GM20431 (cell line): Measurements from ENCODE around the gene FOXJ2.
"Not testable (repeated sequence)": the region's sequence is repeated elsewhere in the genome, so short reads cannot be mapped to it uniquely, and the experiment has no call there.

ENCODE experiments used
- in situ Hi-C: fragments of 300-500 bp; cut with MseI, MboI; formaldehyde crosslinking; loops from one replicate; pipeline ENCODE4 v1.15.0; 2020; ENCODE audit warnings: low sequenced_read_pairs; ENCODE audit not compliant: unreplicated experiment

FOXJ2 gene

DNA sequence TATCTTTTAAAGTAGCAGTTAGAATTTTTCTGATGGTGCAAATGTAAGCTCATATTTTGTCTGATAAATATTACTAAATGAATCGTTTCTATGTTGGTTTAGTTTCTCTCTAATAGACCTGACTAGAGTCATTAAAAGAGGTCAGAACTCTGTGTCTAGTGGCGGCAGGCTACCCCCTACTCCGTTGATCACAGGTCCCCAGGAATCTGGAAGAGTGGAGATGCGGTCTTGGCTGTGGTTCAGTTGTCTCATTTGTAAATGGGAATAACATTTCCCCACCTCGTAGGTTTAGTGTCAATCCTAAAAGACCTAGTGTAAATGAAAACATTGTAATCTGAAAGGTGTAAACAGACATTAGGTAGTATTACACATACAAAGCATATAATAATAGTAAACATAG is 4.7 kb upstream of the FOXJ2 start:
- in situ Hi-C loops: no loop called here

DNA sequence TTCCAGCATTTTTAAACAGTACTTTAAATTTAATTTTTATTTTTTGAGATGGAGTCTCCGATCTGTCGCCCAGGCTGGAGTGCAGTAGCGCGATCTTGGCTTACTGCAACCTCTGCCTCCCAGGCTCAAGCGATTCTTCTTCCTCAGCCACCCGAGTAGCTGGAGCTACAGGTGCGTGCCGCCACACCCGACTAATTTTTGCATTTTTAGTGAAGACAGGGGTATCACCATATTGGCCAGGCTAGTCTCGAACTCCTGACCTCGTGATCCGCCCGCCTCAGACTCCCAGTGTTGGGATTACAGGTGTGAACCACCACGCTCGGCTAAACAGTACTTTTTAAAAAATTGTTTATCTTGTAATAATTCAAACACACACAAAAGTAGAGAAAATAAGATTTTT is 4.2 kb upstream of the FOXJ2 start:
- in situ Hi-C loops: no loop called here

DNA sequence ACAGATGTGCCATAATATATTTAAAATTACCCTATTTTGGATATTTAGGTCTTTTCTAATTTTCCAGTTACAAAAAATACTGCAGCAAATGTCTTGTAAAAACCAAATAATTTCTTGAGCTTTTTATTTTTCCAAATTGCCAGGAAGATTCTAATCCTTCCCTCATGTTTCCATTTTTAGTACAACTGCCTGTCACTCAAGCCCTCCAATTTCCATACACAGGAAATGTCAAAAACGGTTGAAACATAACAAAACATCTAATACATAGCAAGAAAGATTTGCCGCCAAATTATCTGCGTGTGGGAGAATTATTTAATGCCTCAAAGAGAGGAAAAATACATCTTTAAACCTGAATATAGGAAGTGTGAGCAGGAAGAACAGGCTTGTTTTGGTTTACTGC is 2.3 kb upstream of the FOXJ2 start:
- in situ Hi-C loops: no loop called here

DNA sequence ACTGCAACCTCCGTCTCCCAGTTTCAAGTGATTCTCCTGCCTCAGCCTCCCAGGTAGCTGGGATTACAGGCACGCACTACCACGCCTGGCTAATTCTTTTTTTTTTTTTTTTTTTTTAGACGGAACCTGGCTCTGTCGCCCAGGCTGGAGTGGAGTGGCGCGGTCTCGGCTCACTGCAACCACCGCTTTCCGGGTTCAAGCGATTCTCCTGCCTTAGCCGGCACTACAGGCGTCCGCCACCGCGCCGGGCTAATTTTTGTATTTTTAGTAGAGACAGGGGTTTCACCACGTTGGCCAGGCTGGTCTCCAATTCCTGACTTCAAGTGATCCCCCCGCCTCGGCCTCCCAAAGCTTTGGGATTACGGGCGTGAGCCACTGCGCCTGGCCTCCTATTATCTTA is 1.5 kb upstream of the FOXJ2 start:
- in situ Hi-C loops: not testable (repeated sequence)

GRCh38 chr12:8031872-8032241 is 659 bp upstream of the FOXJ2 start:
- in situ Hi-C loops: no loop called here

- in situ Hi-C loops: no loop called here
Measured at GRCh38 chr12:8033153-8034044, 883 bp downstream of the FOXJ2 start.

- in situ Hi-C loops: no loop called here
Measured at GRCh38 chr12:8034802-8035201, 2.3 kb downstream of the FOXJ2 start.

- in situ Hi-C loops: no loop called here
Measured at GRCh38 chr12:8035440-8036010, 3.0 kb downstream of the FOXJ2 start.

DNA sequence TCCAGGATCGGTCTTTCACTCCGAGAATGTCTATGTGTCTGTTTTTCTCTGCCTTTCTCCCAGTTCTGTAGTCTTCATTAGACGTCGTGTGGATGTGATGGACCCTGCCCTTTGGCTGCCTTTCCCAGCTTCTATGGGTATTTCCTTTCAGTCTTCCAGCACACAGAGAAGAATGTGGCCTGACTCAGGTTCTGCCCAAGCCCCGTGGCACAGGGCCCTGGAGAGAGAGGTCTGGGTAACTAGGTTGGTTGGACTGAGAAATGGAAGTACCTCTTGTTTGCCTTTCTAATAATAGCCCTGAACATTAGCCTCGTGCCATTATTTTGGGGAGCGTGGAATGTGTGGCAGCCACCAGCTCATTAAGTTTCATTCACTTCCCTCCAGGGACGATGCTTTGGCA is 3.8 kb downstream of the FOXJ2 start:
- in situ Hi-C loops: no loop called here

GRCh38 chr12:8037046-8037663 is 4.6 kb downstream of the FOXJ2 start:
- in situ Hi-C loops: no loop called here

DNA sequence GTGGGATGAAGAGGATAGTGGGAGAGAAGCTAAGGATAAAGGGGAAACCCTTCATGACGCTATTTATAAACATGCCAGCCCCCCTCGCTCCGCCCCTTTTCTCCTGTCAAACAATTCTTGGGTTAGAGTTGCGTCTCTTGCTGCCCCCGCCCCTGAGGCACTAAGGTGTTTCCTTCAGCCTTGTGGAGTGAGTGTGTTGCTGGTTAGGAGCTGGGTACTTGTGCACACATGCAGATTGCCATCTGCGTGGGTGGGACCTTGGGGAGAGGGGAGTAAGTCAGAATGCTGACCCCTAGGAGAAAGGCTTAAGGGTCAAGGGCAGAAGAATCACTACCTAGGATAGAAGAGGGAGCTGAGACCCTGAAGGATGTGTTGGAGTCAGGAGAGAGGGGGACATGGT is 5.4 kb downstream of the FOXJ2 start:
- in situ Hi-C loops: no loop called here

- in situ Hi-C loops: no loop called here
Measured at GRCh38 chr12:8038659-8039114, 6.2 kb downstream of the FOXJ2 start.

GRCh38 chr12:8040791-8041190 is 8.3 kb downstream of the FOXJ2 start:
- in situ Hi-C loops: no loop called here

GRCh38 chr12:8045952-8046944 is 13.7 kb downstream of the FOXJ2 start:
- in situ Hi-C loops: no loop called here

- in situ Hi-C loops: no loop called here
Measured at GRCh38 chr12:8047842-8048241, 15.3 kb downstream of the FOXJ2 start.

GRCh38 chr12:8048906-8049305 is 16.4 kb downstream of the FOXJ2 start:
- in situ Hi-C loops: no loop called here

DNA sequence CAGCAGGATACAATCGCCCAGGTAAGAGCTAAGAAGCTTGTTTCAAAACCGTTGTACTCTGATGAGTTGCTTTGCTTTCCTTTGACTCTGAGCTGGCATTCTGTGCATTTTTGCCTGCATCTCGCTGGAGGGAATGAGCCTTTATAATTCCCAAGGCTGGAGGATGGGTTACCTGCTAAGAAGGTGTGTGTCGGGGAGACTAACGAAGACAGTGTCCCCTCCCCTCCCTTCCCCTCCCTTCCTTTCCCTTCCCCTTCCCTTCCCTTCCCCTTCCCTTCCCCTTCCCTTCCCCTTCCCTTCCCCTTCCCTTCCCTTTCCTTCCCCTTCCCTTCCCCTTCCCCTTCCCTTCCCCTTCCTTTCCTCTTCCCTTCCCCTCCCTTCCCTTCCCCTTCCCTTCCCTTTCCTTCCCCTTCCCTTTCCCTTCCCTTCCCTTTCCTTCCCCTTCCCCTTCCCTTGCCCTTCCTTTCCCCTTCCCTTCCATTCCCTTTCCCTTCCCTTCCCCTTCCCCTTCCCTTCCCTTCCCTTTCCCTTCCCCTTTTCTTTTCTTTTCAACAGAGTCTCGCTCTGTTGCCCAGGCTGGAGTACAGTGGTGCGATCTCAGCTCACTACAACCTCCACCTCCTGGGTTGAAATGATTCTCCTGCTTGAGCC is 18.2 kb downstream of the FOXJ2 start:
- in situ Hi-C loops: no loop called here

DNA sequence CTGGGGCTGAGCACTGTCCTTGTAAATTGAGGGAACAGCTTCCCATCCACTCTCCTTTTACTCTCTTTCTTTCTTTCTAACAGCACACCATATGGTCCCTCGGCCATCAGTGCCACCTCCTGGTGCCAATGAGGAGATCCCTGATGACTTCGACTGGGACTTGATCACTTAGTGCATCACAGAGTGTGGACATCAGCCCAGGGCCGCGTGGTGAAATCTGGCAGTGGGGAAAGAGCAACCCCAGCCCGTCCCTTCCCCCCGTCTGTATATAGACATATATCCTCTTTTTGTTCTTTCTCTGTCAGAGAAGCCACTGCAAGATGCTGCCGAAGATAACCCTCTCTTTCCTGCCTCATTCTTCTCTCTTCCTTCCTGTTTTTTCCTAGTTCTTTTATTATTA is 20.2 kb downstream of the FOXJ2 start:
- in situ Hi-C loops: no loop called here

DNA sequence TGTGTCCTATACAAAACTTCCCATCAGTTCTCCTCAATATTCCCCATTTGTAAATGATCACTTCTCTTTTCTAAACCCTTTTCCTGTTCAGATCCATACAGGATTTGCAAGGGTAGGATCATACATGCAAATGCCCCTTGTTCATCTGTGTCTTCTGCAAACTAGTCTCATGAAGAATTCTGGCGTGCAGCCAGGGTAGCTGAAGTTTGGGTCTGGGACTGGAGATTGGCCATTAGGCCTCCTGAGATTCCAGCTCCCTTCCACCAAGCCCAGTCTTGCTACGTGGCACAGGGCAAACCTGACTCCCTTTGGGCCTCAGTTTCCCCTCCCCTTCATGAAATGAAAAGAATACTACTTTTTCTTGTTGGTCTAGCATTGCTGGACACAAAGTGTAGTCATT is 22.3 kb downstream of the FOXJ2 start:
- in situ Hi-C loops: no loop called here

- in situ Hi-C loops: no loop called here
Measured at GRCh38 chr12:8057306-8057705, 24.8 kb downstream of the FOXJ2 start.
